ENCODE results near the gene RAB22A. TPM values are rescaled to one million over a fixed set of nuclear protein-coding genes. Genes with fewer than 3 reads are reported as not detected.

Gene RAB22A
- total RNA-seq, 2 donors from 2014 or later: 8.4 to 11.6 TPM

- Histone ChIP-seq H3K27ac (ENCODE audit: low read depth, low read length) (no peak overlapping the region), H3K9me3 (ENCODE audit: control insufficient read depth, low read length) (no peaks in the 10 kb centered on the region), H3K4me1 (ENCODE audit: control insufficient read depth, insufficient read depth, low read length) (peaks cover 3% of the 10 kb centered on the region), H3K4me3 (ENCODE audit: low read length) (no peak overlapping the region), H3K27me3 (ENCODE audit: control insufficient read depth, insufficient read depth, low read length, poor library complexity, severe bottlenecking) (no peaks in the 10 kb centered on the region), H3K9ac (ENCODE audit: extremely low read depth, low read length, poor library complexity, severe bottlenecking) (no peak overlapping the region), H3K36me3 (ENCODE audit: control insufficient read depth, insufficient read depth, low read length) (peaks cover 9% of the 10 kb centered on the region)
- Mint-ChIP-seq H3K27ac (no peak overlapping the region), H3K36me3 (ENCODE audit: low read depth) (peaks cover 2% of the 10 kb centered on the region), H3K9me3 (no peaks in the 10 kb centered on the region), H3K4me3 (no peak overlapping the region), H3K27me3 (ENCODE audit: insufficient read depth) (no peaks in the 10 kb centered on the region), H3K4me1 (peaks cover 19% of the 10 kb centered on the region)
- 93 to 96% methylated on average over 3 of the region's 3 CpGs for WGBS, 2 experiments (ENCODE audit: insufficient coverage in 1 of 2, insufficient read length in 1 of 2)
- DNase-seq: no peak
- no peak for TF ChIP-seq CTCF (conservative IDR thresholded peaks at IDR 0.05)
Observed at GRCh38 chr20:58403272-58403671, 93.8 kb downstream of the RAB22A start.

- H3K27me3 Mint-ChIP-seq (ENCODE audit: insufficient read depth): no peaks in the 10 kb centered on the region
- 85 to 87% methylated on average over 8 to 10 of the region's 11 CpGs for WGBS, 2 experiments (ENCODE audit: insufficient coverage in 1 of 2, insufficient read length in 1 of 2)
- no peak overlapping the region for H3K9ac ChIP-seq (ENCODE audit: extremely low read depth, low read length, poor library complexity, severe bottlenecking)
- no peak for TF ChIP-seq CTCF (conservative IDR thresholded peaks at IDR 0.05)
- no peaks in the 10 kb centered on the region for H3K36me3 Mint-ChIP-seq (ENCODE audit: low read depth)
- no peak overlapping the region for H3K27ac ChIP-seq (ENCODE audit: low read depth, low read length)
- H3K9me3 ChIP-seq (ENCODE audit: control insufficient read depth, low read length): no peaks in the 10 kb centered on the region
- H3K27ac Mint-ChIP-seq: no peak overlapping the region
- H3K4me1 Mint-ChIP-seq: peaks cover 20% of the 10 kb centered on the region
- H3K27me3 ChIP-seq (ENCODE audit: control insufficient read depth, insufficient read depth, low read length, poor library complexity, severe bottlenecking): no peaks in the 10 kb centered on the region
- no peak for DNase-seq
- H3K4me3 Mint-ChIP-seq: no peak overlapping the region
- H3K4me1 ChIP-seq (ENCODE audit: control insufficient read depth, insufficient read depth, low read length): peaks cover 3% of the 10 kb centered on the region
- H3K9me3 Mint-ChIP-seq: no peaks in the 10 kb centered on the region
- H3K4me3 ChIP-seq (ENCODE audit: low read length): no peak overlapping the region
- no peaks in the 10 kb centered on the region for H3K36me3 ChIP-seq (ENCODE audit: control insufficient read depth, insufficient read depth, low read length)
Observed at GRCh38 chr20:58405504-58406291, 96.2 kb downstream of the RAB22A start.

- no peak overlapping the region for H3K4me3 ChIP-seq (ENCODE audit: low read length)
- no peak overlapping the region for H3K27ac ChIP-seq (ENCODE audit: low read depth, low read length)
- peaks cover 19% of the 10 kb centered on the region for H3K4me1 Mint-ChIP-seq
- peaks cover 6% of the 10 kb centered on the region for H3K36me3 ChIP-seq (ENCODE audit: control insufficient read depth, insufficient read depth, low read length)
- H3K9me3 Mint-ChIP-seq: no peaks in the 10 kb centered on the region
- H3K27me3 Mint-ChIP-seq (ENCODE audit: insufficient read depth): no peaks in the 10 kb centered on the region
- H3K4me1 ChIP-seq (ENCODE audit: control insufficient read depth, insufficient read depth, low read length): peaks cover 3% of the 10 kb centered on the region
- no peak overlapping the region for H3K9ac ChIP-seq (ENCODE audit: extremely low read depth, low read length, poor library complexity, severe bottlenecking)
- no peak overlapping the region for H3K27ac Mint-ChIP-seq
- no peaks in the 10 kb centered on the region for H3K9me3 ChIP-seq (ENCODE audit: control insufficient read depth, low read length)
- DNase-seq: no peak
- TF ChIP-seq CTCF (conservative IDR thresholded peaks at IDR 0.05): no peak
- no peaks in the 10 kb centered on the region for H3K36me3 Mint-ChIP-seq (ENCODE audit: low read depth)
- H3K4me3 Mint-ChIP-seq: no peak overlapping the region
- WGBS, 2 experiments (ENCODE audit: insufficient coverage in 1 of 2, insufficient read length in 1 of 2): 67 to 100% methylated on average over 1 to 3 of the region's 4 CpGs
- H3K27me3 ChIP-seq (ENCODE audit: control insufficient read depth, insufficient read depth, low read length, poor library complexity, severe bottlenecking): no peaks in the 10 kb centered on the region
Observed at GRCh38 chr20:58406422-58407001, 97.0 kb downstream of the RAB22A start.

All from endodermal cell (in vitro differentiated cells).